HEK293 (cell line): ENCODE measurements around the gene ABHD16A.

Source experiments
- GLIS1 ChIP-seq: fragments of 450-650 bp; formaldehyde crosslinking; IDR thresholded peaks from 2 replicates; pipeline ENCODE4 v1.5.1; 2016; ENCODE audit warnings: missing biosample characterization, missing genetic modification characterization
- GLIS2 ChIP-seq: fragments of 450-650 bp; formaldehyde crosslinking; IDR thresholded peaks from 2 replicates; pipeline ENCODE4 v1.5.1; 2016; ENCODE audit warnings: missing biosample characterization, missing genetic modification characterization
- INSM2 ChIP-seq: fragments of 450-650 bp; formaldehyde crosslinking; IDR thresholded peaks from 2 replicates; pipeline ENCODE4 v1.5.1; 2016; ENCODE audit warnings: missing biosample characterization, missing genetic modification characterization
- PBX3 ChIP-seq: sonication (generic); formaldehyde crosslinking; IDR thresholded peaks from 2 replicates; pipeline ENCODE4 v1.8.1; 2022; ENCODE audit warnings: mild to moderate bottlenecking, moderate library complexity, missing genetic modification reagents
- SALL2 ChIP-seq: fragments of 450-650 bp; formaldehyde crosslinking; IDR thresholded peaks from 2 replicates; pipeline ENCODE4 v1.5.0; 2017; ENCODE audit warnings: missing biosample characterization, mild to moderate bottlenecking, missing genetic modification characterization, borderline replicate concordance
- SETDB1 ChIP-seq: IDR thresholded peaks from one replicate; pipeline ENCODE4 v1.6.1; 2017; ENCODE audit warnings: mild to moderate bottlenecking, low read length, moderate library complexity, mixed read lengths; ENCODE audit not compliant: insufficient read length
- TSHZ1 ChIP-seq: fragments of 450-650 bp; formaldehyde crosslinking; IDR thresholded peaks from 2 replicates; pipeline ENCODE4 v1.5.1; 2016; ENCODE audit warnings: missing biosample characterization, missing genetic modification characterization, borderline replicate concordance
- ZBTB11 ChIP-seq: fragments of 450-650 bp; formaldehyde crosslinking; conservative IDR thresholded peaks from 2 replicates; pipeline ENCODE4 v1.5.1; 2016; ENCODE audit warnings: low read depth, missing biosample characterization, missing genetic modification characterization
- ZBTB20 ChIP-seq: fragments of 450-650 bp; formaldehyde crosslinking; IDR thresholded peaks from 2 replicates; pipeline ENCODE4 v1.5.1; 2016; ENCODE audit warnings: missing biosample characterization, missing genetic modification characterization
- ZFP41 ChIP-seq: fragments of 450-650 bp; formaldehyde crosslinking; IDR thresholded peaks from 2 replicates; pipeline ENCODE4 v1.5.1; 2016; ENCODE audit warnings: missing biosample characterization, missing genetic modification characterization, borderline replicate concordance
- ZNF138 ChIP-seq: fragments of 450-650 bp; formaldehyde crosslinking; IDR thresholded peaks from 2 replicates; pipeline ENCODE4 v1.5.1; 2016; ENCODE audit warnings: missing biosample characterization, missing genetic modification characterization, borderline replicate concordance
- ZNF155 ChIP-seq: fragments of 450-650 bp; formaldehyde crosslinking; IDR thresholded peaks from 2 replicates; pipeline ENCODE4 v1.5.1; 2016; ENCODE audit warnings: missing biosample characterization, missing genetic modification characterization
- ZNF214 ChIP-seq: fragments of 450-650 bp; formaldehyde crosslinking; IDR thresholded peaks from 2 replicates; pipeline ENCODE4 v1.5.1; 2017; ENCODE audit warnings: missing biosample characterization, mild to moderate bottlenecking, missing genetic modification characterization, borderline replicate concordance
- ZNF239 ChIP-seq: fragments of 450-650 bp; formaldehyde crosslinking; IDR thresholded peaks from 2 replicates; pipeline ENCODE4 v1.5.1; 2016; ENCODE audit warnings: missing biosample characterization, missing genetic modification characterization
- ZNF426 ChIP-seq: fragments of 450-650 bp; formaldehyde crosslinking; IDR thresholded peaks from 2 replicates; pipeline ENCODE4 v1.5.1; 2017; ENCODE audit warnings: missing biosample characterization, missing genetic modification characterization, mild to moderate bottlenecking, inconsistent platforms, moderate library complexity
- ZNF513 ChIP-seq: fragments of 450-650 bp; IDR thresholded peaks from 2 replicates; pipeline ENCODE4 v1.5.1; 2018; ENCODE audit warnings: missing biosample characterization, missing genetic modification characterization
- ZNF544 ChIP-seq: fragments of 450-650 bp; formaldehyde crosslinking; IDR thresholded peaks from 2 replicates; pipeline ENCODE4 v1.5.0; 2017; ENCODE audit warnings: missing biosample characterization, missing genetic modification characterization
- ZNF558 ChIP-seq: fragments of 450-650 bp; formaldehyde crosslinking; IDR thresholded peaks from 2 replicates; pipeline ENCODE4 v1.5.1; 2016; ENCODE audit warnings: missing biosample characterization, missing genetic modification characterization
- ZNF621 ChIP-seq: fragments of 450-650 bp; formaldehyde crosslinking; IDR thresholded peaks from 2 replicates; pipeline ENCODE4 v1.5.1; 2017; ENCODE audit warnings: missing biosample characterization, missing genetic modification characterization
- ZNF654 ChIP-seq: fragments of 450-650 bp; formaldehyde crosslinking; IDR thresholded peaks from 2 replicates; pipeline ENCODE4 v1.5.1; 2016; ENCODE audit warnings: low read depth, missing biosample characterization, missing genetic modification characterization
- ZNF664 ChIP-seq: fragments of 450-650 bp; formaldehyde crosslinking; IDR thresholded peaks from 2 replicates; pipeline ENCODE4 v1.5.1; 2016; ENCODE audit warnings: missing biosample characterization, missing genetic modification characterization
- ZNF704 ChIP-seq: fragments of 450-650 bp; formaldehyde crosslinking; IDR thresholded peaks from 2 replicates; pipeline ENCODE4 v1.5.1; 2016; ENCODE audit warnings: missing biosample characterization, missing genetic modification characterization
- ZSCAN5A ChIP-seq: fragments of 450-650 bp; formaldehyde crosslinking; IDR thresholded peaks from 2 replicates; pipeline ENCODE4 v1.5.1; 2016; ENCODE audit warnings: missing biosample characterization, missing genetic modification characterization
- ZXDB ChIP-seq: fragments of 450-650 bp; formaldehyde crosslinking; IDR thresholded peaks from 2 replicates; pipeline ENCODE4 v1.5.1; 2016; ENCODE audit warnings: missing biosample characterization, missing genetic modification characterization

ABHD16A gene

GRCh38 chr6:31737991-31738979 is 35.2 kb upstream of the ABHD16A start (continued):
- TF ChIP-seq TSHZ1 = no peak
- no peak for TF ChIP-seq ZNF426 (tag by site-specific recombination)
- no peak for TF ChIP-seq SALL2 (tag by site-specific recombination)
- no peak for TF ChIP-seq ZNF155 (tag by site-specific recombination)
- no peak for TF ChIP-seq ZNF654 (tag by site-specific recombination)
- TF ChIP-seq ZNF214 (tag by site-specific recombination) = no peak
- TF ChIP-seq ZFP41 (tag by site-specific recombination) = no peak
- TF ChIP-seq ZBTB20 (tag by site-specific recombination) = no peak
- TF ChIP-seq SETDB1 = no peak
- no peak for TF ChIP-seq ZXDB (tag by site-specific recombination)
- peak; percentile 34; the same call in 1 of the 2 replicates for TF ChIP-seq GLIS1 (tag by site-specific recombination)
- TF ChIP-seq ZBTB11 (tag by site-specific recombination) = no peak; the same call in 1 of the 2 replicates
- TF ChIP-seq ZNF558 (tag by site-specific recombination) = no peak
- TF ChIP-seq ZNF239 (tag by site-specific recombination) = no peak
- no peak for TF ChIP-seq ZNF621 (tag by site-specific recombination)
- no peak; the same call in 1 of the 2 replicates for TF ChIP-seq ZNF513 (tag by site-specific recombination)
- no peak for TF ChIP-seq PBX3
- TF ChIP-seq ZNF138 (tag by site-specific recombination) = no peak
- no peak for TF ChIP-seq ZSCAN5A
- no peak for TF ChIP-seq ZNF664 (tag by site-specific recombination)
- TF ChIP-seq GLIS2 (tag by site-specific recombination) = peak; percentile 42; the same call in 1 of the 2 replicates
- no peak for TF ChIP-seq ZNF704 (tag by site-specific recombination)
- TF ChIP-seq ZNF544 (tag by site-specific recombination) = no peak
- no peak for TF ChIP-seq INSM2
